ENCODE results near the gene C1QTNF3. TPM values are rescaled to one million over a fixed set of nuclear protein-coding genes. Genes with fewer than 3 reads are reported as not detected.
"Not testable (repeated sequence)": the region's sequence is repeated elsewhere in the genome, so short reads cannot be mapped to it uniquely, and the experiment has no call there.

The C1QTNF3 gene
- total RNA-seq (1 to 10 TPM; 3.0 to 5.6 (median 4.4) TPM), polyA plus RNA-seq (10 to 100 TPM in 1 of 2 donors, 1 to 10 TPM in 1; 2.8 to 17.9 TPM)
- long read RNA-seq, donor 1, partial matches to known transcripts, result 0 of 2 reads
- long read RNA-seq, donor 1, other reads (novel, unspliced or antisense), result 1 of 2 reads
- long read RNA-seq, donor 2, partial matches to known transcripts, result 0 of 2 reads
- long read RNA-seq, donor 2, other reads (novel, unspliced or antisense), result 0 of 2 reads
- long read RNA-seq, donor 3, partial matches to known transcripts, result 0 of 1 reads
- long read RNA-seq, donor 3, other reads (novel, unspliced or antisense), result 0 of 1 reads

GRCh38 chr5:34043099-34043876, at the start of gene C1QTNF3:
C1QTNF3 (minus strand) TSS chr5:34043213; CDS start chr5:34043125, 88 bp downstream.
- Histone ChIP-seq H3K27me3 (no peaks in the 10 kb centered on the region), H3K4me1 (ENCODE audit: insufficient read depth) (peaks cover 8% of the 10 kb centered on the region), H3K4me3 (no peak within 1 kb of the TSS), H3K36me3 (no peaks in the 10 kb centered on the region), H3K9me3 (no peaks in the 10 kb centered on the region), H3K27ac (no peak within 1 kb of the TSS)
- TF ChIP-seq POLR2A (IDR thresholded peaks at IDR 0.05) (no peak), EP300 (IDR thresholded peaks at IDR 0.05) (no peak)
- TF ChIP-seq, protein P1, sequence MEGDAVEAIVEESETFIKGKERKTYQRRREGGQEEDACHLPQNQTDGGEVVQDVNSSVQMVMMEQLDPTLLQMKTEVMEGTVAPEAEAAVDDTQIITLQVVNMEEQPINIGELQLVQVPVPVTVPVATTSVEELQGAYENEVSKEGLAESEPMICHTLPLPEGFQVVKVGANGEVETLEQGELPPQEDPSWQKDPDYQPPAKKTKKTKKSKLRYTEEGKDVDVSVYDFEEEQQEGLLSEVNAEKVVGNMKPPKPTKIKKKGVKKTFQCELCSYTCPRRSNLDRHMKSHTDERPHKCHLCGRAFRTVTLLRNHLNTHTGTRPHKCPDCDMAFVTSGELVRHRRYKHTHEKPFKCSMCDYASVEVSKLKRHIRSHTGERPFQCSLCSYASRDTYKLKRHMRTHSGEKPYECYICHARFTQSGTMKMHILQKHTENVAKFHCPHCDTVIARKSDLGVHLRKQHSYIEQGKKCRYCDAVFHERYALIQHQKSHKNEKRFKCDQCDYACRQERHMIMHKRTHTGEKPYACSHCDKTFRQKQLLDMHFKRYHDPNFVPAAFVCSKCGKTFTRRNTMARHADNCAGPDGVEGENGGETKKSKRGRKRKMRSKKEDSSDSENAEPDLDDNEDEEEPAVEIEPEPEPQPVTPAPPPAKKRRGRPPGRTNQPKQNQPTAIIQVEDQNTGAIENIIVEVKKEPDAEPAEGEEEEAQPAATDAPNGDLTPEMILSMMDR (IDR thresholded peaks at IDR 0.05), result no peak
- intact Hi-C loops (cut with DNase I), result no loop called here
- DNase-seq, result peak in 4 of 5 donors; percentile 21 to 40 (median 31)
- 14% methylated on average over 10 of the region's 10 CpGs for WGBS, 3 donors

DNA sequence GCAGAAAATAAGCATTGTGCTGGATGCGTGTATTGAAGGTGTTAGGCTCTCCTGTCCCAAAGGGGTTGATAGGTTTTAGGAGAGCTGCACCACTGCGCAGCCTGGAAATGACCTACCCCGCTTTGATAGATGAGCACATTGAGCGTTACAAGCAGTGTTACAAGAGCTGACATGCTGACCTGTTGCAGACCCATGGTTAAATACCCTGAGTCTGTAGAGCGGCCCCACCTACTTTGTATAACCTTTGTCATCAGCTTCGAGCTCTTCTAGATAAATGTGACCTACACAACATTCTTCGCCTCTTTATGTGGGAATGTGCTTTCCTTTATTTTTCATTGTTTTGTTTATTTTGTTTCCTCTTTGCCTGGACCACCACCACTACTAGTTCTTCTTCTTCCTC, 48.0 kb upstream of the C1QTNF3 start:
- H3K4me1 ChIP-seq (ENCODE audit: insufficient read depth); H3K27me3 ChIP-seq; H3K9me3 ChIP-seq; intact Hi-C loops (cut with DNase I); H3K27ac ChIP-seq; H3K4me3 ChIP-seq; H3K36me3 ChIP-seq; DNase-seq: not testable (repeated sequence)
- WGBS, 3 donors, result 94 to 97% (median 96%) methylated on average over 7 of the region's 7 CpGs

- H3K9me3 ChIP-seq; intact Hi-C loops (cut with DNase I); H3K27me3 ChIP-seq; H3K27ac ChIP-seq; H3K36me3 ChIP-seq; DNase-seq; H3K4me1 ChIP-seq (ENCODE audit: insufficient read depth); H3K4me3 ChIP-seq: not testable (repeated sequence)
- WGBS, 3 donors, result 87 to 89% (median 87%) methylated on average over 2 to 3 of the region's 3 CpGs
Observed at GRCh38 chr5:34089802-34090201, 46.8 kb upstream of the C1QTNF3 start.

GRCh38 chr5:34087728-34088127, 44.7 kb upstream of the C1QTNF3 start:
- intact Hi-C loops (cut with DNase I), result not testable (repeated sequence)
- 17 to 30% (median 19%) methylated on average over 2 to 3 of the region's 3 CpGs for WGBS, 3 donors

GRCh38 chr5:34083898-34084297, 40.9 kb upstream of the C1QTNF3 start:
- WGBS, 3 donors, result 17 to 40% (median 20%) methylated on average over 4 of the region's 4 CpGs
- intact Hi-C loops (cut with DNase I); H3K27me3 ChIP-seq; H3K4me1 ChIP-seq (ENCODE audit: insufficient read depth); H3K36me3 ChIP-seq; DNase-seq; H3K27ac ChIP-seq; H3K4me3 ChIP-seq; H3K9me3 ChIP-seq: not testable (repeated sequence)

More at GRCh38 chr5:34087728-34088127, 44.7 kb upstream of the C1QTNF3 start:
- not testable (repeated sequence) for H3K27me3 ChIP-seq; H3K36me3 ChIP-seq; H3K9me3 ChIP-seq; H3K4me1 ChIP-seq (ENCODE audit: insufficient read depth); DNase-seq; H3K4me3 ChIP-seq; H3K27ac ChIP-seq

DNA sequence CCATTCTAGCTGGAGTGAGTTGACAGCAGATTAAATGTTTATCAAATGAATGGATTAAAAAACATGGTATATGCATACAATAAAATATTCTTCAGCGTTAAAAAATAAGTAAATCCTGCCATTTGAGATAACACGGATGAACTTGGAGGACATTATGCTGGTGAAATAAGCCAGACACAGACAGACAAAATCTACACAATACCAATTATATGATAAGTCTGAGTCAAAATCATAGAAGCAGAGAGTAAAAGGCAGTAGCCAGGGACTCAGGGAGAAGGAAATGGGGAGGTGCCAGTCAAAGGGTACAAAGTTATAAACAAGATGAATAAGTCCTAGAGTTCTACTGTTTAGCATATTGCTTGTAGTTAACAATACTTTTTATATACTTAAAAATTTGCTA, 36.5 kb upstream of the C1QTNF3 start:
- intact Hi-C loops (cut with DNase I); H3K27ac ChIP-seq; H3K36me3 ChIP-seq; H3K27me3 ChIP-seq; H3K9me3 ChIP-seq; DNase-seq; H3K4me1 ChIP-seq (ENCODE audit: insufficient read depth); H3K4me3 ChIP-seq: not testable (repeated sequence)
- 77 to 90% (median 82%) methylated on average over 2 of the region's 2 CpGs for WGBS, 3 donors

- WGBS, 3 donors, result 90 to 96% (median 94%) methylated on average over 2 of the region's 2 CpGs
- H3K9me3 ChIP-seq; H3K27me3 ChIP-seq; H3K27ac ChIP-seq; H3K36me3 ChIP-seq; H3K4me1 ChIP-seq (ENCODE audit: insufficient read depth); H3K4me3 ChIP-seq; intact Hi-C loops (cut with DNase I); DNase-seq: not testable (repeated sequence)
Observed at GRCh38 chr5:34077636-34078035, 34.6 kb upstream of the C1QTNF3 start.

- 54 to 73% (median 62%) methylated on average over 2 to 5 of the region's 5 CpGs for WGBS, 3 donors
Observed at GRCh38 chr5:34076719-34077364, 33.8 kb upstream of the C1QTNF3 start.

GRCh38 chr5:34074472-34074871, 31.5 kb upstream of the C1QTNF3 start:
- H3K36me3 ChIP-seq; H3K9me3 ChIP-seq; H3K4me1 ChIP-seq (ENCODE audit: insufficient read depth); H3K4me3 ChIP-seq; intact Hi-C loops (cut with DNase I); H3K27me3 ChIP-seq; DNase-seq; H3K27ac ChIP-seq: not testable (repeated sequence)
- 75 to 79% (median 75%) methylated on average over 3 of the region's 3 CpGs for WGBS, 3 donors

More at GRCh38 chr5:34076719-34077364, 33.8 kb upstream of the C1QTNF3 start:
- H3K4me1 ChIP-seq (ENCODE audit: insufficient read depth); H3K9me3 ChIP-seq; H3K27me3 ChIP-seq; intact Hi-C loops (cut with DNase I); H3K36me3 ChIP-seq; H3K4me3 ChIP-seq; DNase-seq; H3K27ac ChIP-seq: not testable (repeated sequence)

- WGBS, 3 donors, result 58 to 78% (median 72%) methylated on average over 2 to 3 of the region's 3 CpGs
- H3K27me3 ChIP-seq; H3K27ac ChIP-seq; DNase-seq; intact Hi-C loops (cut with DNase I); H3K36me3 ChIP-seq; H3K9me3 ChIP-seq; H3K4me3 ChIP-seq; H3K4me1 ChIP-seq (ENCODE audit: insufficient read depth): not testable (repeated sequence)
Observed at GRCh38 chr5:34074071-34074470, 31.1 kb upstream of the C1QTNF3 start.
